OCI-LY1 (cell line): Measurements from ENCODE around the gene SPATA13.
"Not testable (repeated sequence)": the region's sequence is repeated elsewhere in the genome, so short reads cannot be mapped to it uniquely, and the experiment has no call there.

Source experiments
- H2AFZ ChIP-seq: fragments of 200-600 bp; sonication (generic), shearing (Covaris generic); 2 replicates; pipeline ENCODE4 v1.6.0; 2014; ENCODE audit warnings: antibody characterized with exemption, mild to moderate bottlenecking, low read length
- H3F3A ChIP-seq: fragments of 200-600 bp; sonication (generic), shearing (Covaris generic); 2 replicates; pipeline ENCODE4 v1.6.0; 2014; ENCODE audit warnings: mild to moderate bottlenecking, antibody characterized with exemption, low read length, moderate library complexity; ENCODE audit not compliant: insufficient read depth
- H3K27ac ChIP-seq: fragments of 200-600 bp; sonication (generic); 2 replicates; pipeline ENCODE4 v1.5.1; 2014; ENCODE audit warnings: low read length, mixed run types, mild to moderate bottlenecking, low read depth; ENCODE audit not compliant: poor library complexity, severe bottlenecking
- H3K27me3 ChIP-seq: fragments of 200-600 bp; sonication (generic); 2 replicates; pipeline ENCODE4 v1.6.0; 2014; ENCODE audit warnings: antibody characterized with exemption, mild to moderate bottlenecking, low read length, moderate library complexity; ENCODE audit not compliant: insufficient read depth
- H3K36me3 ChIP-seq: fragments of 200-600 bp; sonication (generic); 2 replicates; pipeline ENCODE4 v1.6.1; 2014; ENCODE audit warnings: mild to moderate bottlenecking, antibody characterized with exemption, low read length, moderate library complexity, mixed read lengths; ENCODE audit not compliant: insufficient read depth
- H3K4me1 ChIP-seq: fragments of 200-600 bp; sonication (generic); 2 replicates; pipeline ENCODE4 v1.5.1; 2014; ENCODE audit warnings: mild to moderate bottlenecking, low read length, moderate library complexity; ENCODE audit not compliant: insufficient read depth, severe bottlenecking
- H3K4me2 ChIP-seq: fragments of 200-600 bp; sonication (generic), shearing (Covaris generic); 2 replicates; pipeline ENCODE4 v1.6.1; 2014; ENCODE audit warnings: low read length
- H3K4me3 ChIP-seq: fragments of 200-600 bp; sonication (generic); 2 replicates; pipeline ENCODE4 v1.5.1; 2014; ENCODE audit warnings: low read length, low read depth, mild to moderate bottlenecking, mixed read lengths; ENCODE audit not compliant: poor library complexity, severe bottlenecking
- H3K79me2 ChIP-seq: fragments of 200-600 bp; shearing (Covaris generic); 2 replicates; pipeline ENCODE4 v1.6.1; 2016; ENCODE audit warnings: mixed run types, low read length, mixed read lengths; ENCODE audit not compliant: insufficient read depth
- H3K9ac ChIP-seq: fragments of 200-600 bp; sonication (generic), shearing (Covaris generic); 2 replicates; pipeline ENCODE4 v1.6.1; 2014; ENCODE audit warnings: mild to moderate bottlenecking, low read length, mixed read lengths
- H3K9me2 ChIP-seq: fragments of 200-600 bp; sonication (generic), shearing (Covaris generic); 2 replicates; pipeline ENCODE4 v1.6.1; 2014; ENCODE audit warnings: low read depth, mild to moderate bottlenecking, low read length, mixed read lengths
- H3K9me3 ChIP-seq: fragments of 200-600 bp; shearing (Covaris generic); 2 replicates; pipeline ENCODE4 v1.6.1; 2014; ENCODE audit warnings: low read length, mixed read lengths
- H4K20me1 ChIP-seq: fragments of 200-600 bp; sonication (generic), shearing (Covaris generic); 2 replicates; pipeline ENCODE4 v1.6.0; 2016; ENCODE audit warnings: mild to moderate bottlenecking, low read length; ENCODE audit not compliant: insufficient read depth
- EZH2 ChIP-seq: fragments of 200-600 bp; sonication (generic), shearing (Covaris generic); IDR thresholded peaks from 2 replicates; pipeline ENCODE4 v1.8.0; 2017; ENCODE audit warnings: borderline replicate concordance, mixed run types, mild to moderate bottlenecking, antibody characterized with exemption, low read length, moderate library complexity, mixed read lengths
- TF ChIP-seq, protein P1 (sequence below): fragments of 200-600 bp; sonication (generic), shearing (Covaris generic); IDR thresholded peaks from 2 replicates; pipeline ENCODE4 v1.5.1; 2017; ENCODE audit warnings: mild to moderate bottlenecking, antibody characterized with exemption, low read length, moderate library complexity, mixed read lengths

The SPATA13 gene

GRCh38 chr13:24308068-24308445, 147.5 kb downstream of the SPATA13 start:
- Histone ChIP-seq H2AFZ (no peak overlapping the region), H3K9me2 (no peaks in the 10 kb centered on the region), H3K4me2 (no peak overlapping the region), H3K79me2 (no peaks in the 10 kb centered on the region), H3K4me1 (no peaks in the 10 kb centered on the region), H3K27me3 (no peaks in the 10 kb centered on the region), H3K27ac (no peak overlapping the region), H3K9me3 (no peaks in the 10 kb centered on the region), H4K20me1 (no peaks in the 10 kb centered on the region), H3K4me3 (no peak overlapping the region), H3F3A (no peaks in the 10 kb centered on the region), H3K9ac (no peak overlapping the region), H3K36me3 (no peaks in the 10 kb centered on the region)
- no peak for TF ChIP-seq EZH2
- TF ChIP-seq, protein P1, sequence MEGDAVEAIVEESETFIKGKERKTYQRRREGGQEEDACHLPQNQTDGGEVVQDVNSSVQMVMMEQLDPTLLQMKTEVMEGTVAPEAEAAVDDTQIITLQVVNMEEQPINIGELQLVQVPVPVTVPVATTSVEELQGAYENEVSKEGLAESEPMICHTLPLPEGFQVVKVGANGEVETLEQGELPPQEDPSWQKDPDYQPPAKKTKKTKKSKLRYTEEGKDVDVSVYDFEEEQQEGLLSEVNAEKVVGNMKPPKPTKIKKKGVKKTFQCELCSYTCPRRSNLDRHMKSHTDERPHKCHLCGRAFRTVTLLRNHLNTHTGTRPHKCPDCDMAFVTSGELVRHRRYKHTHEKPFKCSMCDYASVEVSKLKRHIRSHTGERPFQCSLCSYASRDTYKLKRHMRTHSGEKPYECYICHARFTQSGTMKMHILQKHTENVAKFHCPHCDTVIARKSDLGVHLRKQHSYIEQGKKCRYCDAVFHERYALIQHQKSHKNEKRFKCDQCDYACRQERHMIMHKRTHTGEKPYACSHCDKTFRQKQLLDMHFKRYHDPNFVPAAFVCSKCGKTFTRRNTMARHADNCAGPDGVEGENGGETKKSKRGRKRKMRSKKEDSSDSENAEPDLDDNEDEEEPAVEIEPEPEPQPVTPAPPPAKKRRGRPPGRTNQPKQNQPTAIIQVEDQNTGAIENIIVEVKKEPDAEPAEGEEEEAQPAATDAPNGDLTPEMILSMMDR, result no peak

DNA sequence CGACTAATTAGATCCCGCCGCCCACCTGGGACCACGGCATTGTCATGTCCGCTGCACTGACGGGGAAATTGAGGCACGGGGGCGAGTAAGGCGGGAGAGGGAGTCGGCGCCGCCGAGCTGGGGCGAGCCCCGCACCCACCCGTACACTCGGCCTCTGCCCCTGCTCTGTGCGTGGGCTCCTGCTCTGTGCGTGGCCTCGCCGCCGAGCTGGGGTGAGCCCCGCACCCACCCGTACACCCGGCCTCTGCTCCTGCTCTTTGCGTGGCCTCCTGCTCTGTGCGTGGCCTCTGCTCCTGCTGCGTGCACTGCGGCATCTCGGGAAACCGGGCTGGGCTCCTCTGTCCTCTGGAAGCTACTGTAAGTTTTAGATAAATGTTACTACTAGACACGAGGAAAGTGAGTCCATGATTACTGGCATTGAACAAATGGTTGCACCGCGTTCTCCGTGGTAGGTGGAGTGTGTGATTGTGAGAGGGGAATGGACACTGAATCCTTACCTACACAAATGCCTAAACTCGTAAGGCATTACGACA, 148.0 kb downstream of the SPATA13 start:
- Histone ChIP-seq H3K4me1 (no peaks in the 10 kb centered on the region), H3K27me3 (no peaks in the 10 kb centered on the region), H4K20me1 (no peaks in the 10 kb centered on the region), H2AFZ (no peak overlapping the region), H3K9ac (no peak overlapping the region), H3K4me3 (no peak overlapping the region), H3F3A (no peaks in the 10 kb centered on the region), H3K9me2 (no peaks in the 10 kb centered on the region), H3K79me2 (no peaks in the 10 kb centered on the region), H3K4me2 (no peak overlapping the region), H3K36me3 (no peaks in the 10 kb centered on the region), H3K27ac (no peak overlapping the region), H3K9me3 (no peaks in the 10 kb centered on the region)
- TF ChIP-seq EZH2, result no peak
- TF ChIP-seq, protein P1, result no peak

GRCh38 chr13:24309300-24309699, 148.8 kb downstream of the SPATA13 start, which contains the start of gene C1QTNF9:
TSS of gene C1QTNF9 (plus strand) at chr13:24309580. CDS start at chr13:24316004, 6,424 bp downstream.
- H3K27me3 ChIP-seq, H3F3A ChIP-seq, H3K9me2 ChIP-seq, H3K4me1 ChIP-seq, H3K36me3 ChIP-seq, H2AFZ ChIP-seq, H3K9ac ChIP-seq, H3K79me2 ChIP-seq, H3K27ac ChIP-seq, H3K4me3 ChIP-seq, H3K4me2 ChIP-seq, H4K20me1 ChIP-seq, H3K9me3 ChIP-seq: not testable (repeated sequence)

DNA sequence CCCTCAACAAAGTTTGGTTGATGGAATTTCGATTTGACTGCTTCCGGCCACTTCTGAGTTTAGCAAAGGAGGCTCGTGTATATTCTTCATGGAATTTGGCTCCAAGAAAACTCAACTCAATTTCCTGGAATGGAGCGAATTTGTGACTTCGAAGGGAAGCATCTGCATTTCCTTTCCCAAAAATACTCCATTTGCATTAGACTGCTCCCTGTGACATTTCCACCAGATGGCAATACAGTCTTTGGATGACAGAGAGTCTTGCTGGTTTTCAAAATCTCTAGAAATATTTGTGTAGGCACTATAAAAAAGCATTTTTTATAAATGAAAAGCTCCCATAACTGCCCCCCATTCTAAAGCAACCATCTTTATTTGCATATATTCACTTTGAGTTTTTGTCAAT, 152.9 kb downstream of the SPATA13 start:
- Histone ChIP-seq H3K27ac (no peak overlapping the region), H3K9me3 (no peaks in the 10 kb centered on the region), H3K27me3 (no peaks in the 10 kb centered on the region), H3K79me2 (no peaks in the 10 kb centered on the region), H3K4me2 (no peak overlapping the region), H3K9ac (no peak overlapping the region), H3K4me1 (no peaks in the 10 kb centered on the region), H3F3A (no peaks in the 10 kb centered on the region), H2AFZ (no peak overlapping the region), H4K20me1 (no peaks in the 10 kb centered on the region), H3K9me2 (no peaks in the 10 kb centered on the region), H3K4me3 (no peak overlapping the region), H3K36me3 (no peaks in the 10 kb centered on the region)
- TF ChIP-seq EZH2, result no peak
- TF ChIP-seq, protein P1, result no peak

DNA sequence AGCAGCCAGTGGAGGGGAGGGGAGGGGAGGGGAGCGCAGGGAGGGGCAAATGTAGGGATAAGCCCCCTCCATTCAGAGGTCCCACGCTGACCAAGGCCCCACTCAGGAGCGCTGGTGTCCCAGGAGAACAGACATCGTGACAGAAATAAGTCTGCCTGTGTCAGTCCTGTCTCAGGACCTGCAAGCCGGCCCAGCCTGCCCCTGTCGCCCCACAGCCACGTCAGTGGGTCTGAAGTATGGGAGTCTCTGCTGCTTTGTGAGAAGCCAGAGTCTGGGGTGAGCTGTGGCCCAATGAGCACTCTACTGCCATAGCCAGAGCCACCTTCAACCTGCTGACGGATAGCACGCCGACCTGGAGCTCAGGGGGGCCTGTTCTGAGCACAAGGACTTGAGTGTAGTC, 157.3 kb downstream of the SPATA13 start:
- not testable (repeated sequence) for H3K4me3 ChIP-seq, H3K36me3 ChIP-seq, H3K9me3 ChIP-seq, H3K9ac ChIP-seq, H3K4me2 ChIP-seq, H3K27ac ChIP-seq, H3F3A ChIP-seq, H2AFZ ChIP-seq, H4K20me1 ChIP-seq, H3K9me2 ChIP-seq, H3K27me3 ChIP-seq, H3K79me2 ChIP-seq, H3K4me1 ChIP-seq

- H4K20me1 ChIP-seq, H3K79me2 ChIP-seq, H3K4me1 ChIP-seq, H3K4me3 ChIP-seq, H2AFZ ChIP-seq, H3K9me3 ChIP-seq, H3K4me2 ChIP-seq, H3K27ac ChIP-seq, H3K9me2 ChIP-seq, H3K9ac ChIP-seq, H3K36me3 ChIP-seq, H3K27me3 ChIP-seq, H3F3A ChIP-seq: not testable (repeated sequence)
These were observed 158.4 kb downstream of the SPATA13 start for GRCh38 chr13:24318878-24319277.
